NCI-H1417 (cell line): ENCODE results near the gene TFF2.

Experiments used
- DNase-seq, 3 experiments: peaks; one replicate each; lab custom pipeline; 2025; lab: John Stamatoyannopoulos, UW

TFF2 gene

GRCh38 chr21:42346866-42347600 lies 3.8 kb downstream of the TFF2 start:
- no peak for DNase-seq

- DNase-seq = no peak
These were observed 4.4 kb downstream of the TFF2 start for GRCh38 chr21:42346441-42346840.

- no peak for DNase-seq
These were observed 6.2 kb downstream of the TFF2 start for GRCh38 chr21:42344631-42345030.

- DNase-seq = no peak
These were observed 6.8 kb downstream of the TFF2 start for GRCh38 chr21:42343963-42344510.

- DNase-seq = no peak
These were observed 7.2 kb downstream of the TFF2 start for GRCh38 chr21:42343556-42343955.

GRCh38 chr21:42343101-42343500 lies 7.7 kb downstream of the TFF2 start:
- DNase-seq = no peak

- DNase-seq = peak in 2 of 3 experiments; percentile 14 to 56
These were observed 8.8 kb downstream of the TFF2 start for GRCh38 chr21:42341776-42342542.

GRCh38 chr21:42340187-42341050 lies 10.4 kb downstream of the TFF2 start:
- no peak for DNase-seq

- no peak for DNase-seq
These were observed 11.8 kb downstream of the TFF2 start for GRCh38 chr21:42338729-42339715.

GRCh38 chr21:42337830-42338728 lies 12.7 kb downstream of the TFF2 start:
- peak; percentile 91 to 97 (median 91) for DNase-seq

- no peak for DNase-seq
These were observed 13.5 kb downstream of the TFF2 start for GRCh38 chr21:42337276-42337675.

GRCh38 chr21:42336054-42336453 lies 14.7 kb downstream of the TFF2 start:
- DNase-seq = no peak

- no peak for DNase-seq
These were observed 18.1 kb downstream of the TFF2 start for GRCh38 chr21:42332557-42333317.

GRCh38 chr21:42331660-42332059 lies 19.1 kb downstream of the TFF2 start:
- DNase-seq = no peak

- DNase-seq = no peak
These were observed 20.1 kb downstream of the TFF2 start for GRCh38 chr21:42330380-42331371.

GRCh38 chr21:42324896-42325295 lies 25.9 kb downstream of the TFF2 start:
- DNase-seq = no peak

- DNase-seq = no peak
These were observed 28.9 kb downstream of the TFF2 start for GRCh38 chr21:42321845-42322244.

GRCh38 chr21:42321231-42321630 lies 29.6 kb downstream of the TFF2 start:
- DNase-seq = no peak
